A549 (cell line): ENCODE measurements around the gene UBA3.

Experiments
- EHF ChIP-seq: fragments of 250-450 bp; sonication (Bioruptor Pico); IDR thresholded peaks from 2 replicates; pipeline ENCODE4 v1.5.0; 2020; ENCODE audit warnings: mild to moderate bottlenecking
- EP300 ChIP-seq, 2 experiments: fragments of >200 bp; sonication (Bioruptor Twin); formaldehyde crosslinking; IDR thresholded peaks; 2 replicates in 1 of 2; 3 replicates in 1 of 2; pipeline ENCODE4 v1.6.1; 2016 to 2017
- JUN ChIP-seq, 2 experiments: fragments of >200 bp; sonication (Bioruptor Twin); formaldehyde crosslinking; IDR thresholded peaks; 2 replicates in 1 of 2; 3 replicates in 1 of 2; pipeline ENCODE4 v1.6.1; 2016 to 2017
- KDM1A ChIP-seq: fragments of 200-600 bp; sonication (generic); IDR thresholded peaks from 2 replicates; pipeline ENCODE4 v1.6.1; 2016; ENCODE audit warnings: low read depth, mild to moderate bottlenecking
- NPAS2 ChIP-seq: fragments of 250-450 bp; sonication (Bioruptor Pico); IDR thresholded peaks from 2 replicates; pipeline ENCODE4 v1.8.0; 2022; ENCODE audit warnings: mild to moderate bottlenecking, moderate library complexity, borderline replicate concordance
- POLR2A ChIP-seq: IDR thresholded peaks from 2 replicates; pipeline ENCODE4 v1.6.1; 2012; ENCODE audit warnings: mild to moderate bottlenecking, low read length
- RAD21 ChIP-seq, 2 experiments: fragments of >200 bp in 1 of 2; sonication (Bioruptor Twin) in 1 of 2; formaldehyde crosslinking in 1 of 2; IDR thresholded peaks in 1 of 2; conservative IDR thresholded peaks in 1 of 2; 2 replicates in 1 of 2; 3 replicates in 1 of 2; pipeline ENCODE4 v1.6.1; 2012 to 2018; ENCODE audit warnings: inconsistent platforms in 1 of 2
- TP53 ChIP-seq: fragments of 250-450 bp; sonication (Bioruptor Pico); IDR thresholded peaks from 2 replicates; pipeline ENCODE4 v1.5.0; 2021; ENCODE audit warnings: mild to moderate bottlenecking, moderate library complexity
- TF ChIP-seq, protein P1 (sequence below): fragments of 450-650 bp; IDR thresholded peaks from 2 replicates; pipeline ENCODE4 v1.6.1; 2014; ENCODE audit warnings: antibody characterized with exemption
- TF ChIP-seq, protein P2 (sequence below): fragments of >200 bp; sonication (Bioruptor Twin); formaldehyde crosslinking; IDR thresholded peaks from 3 replicates; pipeline ENCODE4 v1.5.1; 2016

DNA sequence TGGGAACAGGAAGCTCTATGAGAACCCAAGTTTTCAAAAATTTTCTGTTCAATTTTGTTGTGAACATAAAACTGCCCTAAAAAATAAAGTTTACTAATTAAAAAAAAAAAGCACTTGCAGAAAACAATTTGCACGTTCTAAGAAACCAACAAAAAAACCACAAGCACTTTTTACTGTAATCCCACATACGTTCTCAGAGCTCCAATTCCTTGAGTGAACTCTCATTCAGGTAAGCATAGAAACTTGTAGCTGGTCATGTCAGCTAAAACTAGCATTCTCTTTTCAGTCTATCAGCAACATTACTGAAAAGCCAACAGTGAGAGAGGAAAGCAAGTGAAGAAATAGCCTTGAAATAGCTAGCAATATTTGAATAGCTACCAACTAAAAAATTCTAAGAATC, 16.5 kb downstream of the UBA3 start:
- no peak for TF ChIP-seq JUN (IDR thresholded peaks at IDR 0.05)
- no peak for TF ChIP-seq NPAS2 (CRISPR knock-in tag)
- TF ChIP-seq, protein P1, sequence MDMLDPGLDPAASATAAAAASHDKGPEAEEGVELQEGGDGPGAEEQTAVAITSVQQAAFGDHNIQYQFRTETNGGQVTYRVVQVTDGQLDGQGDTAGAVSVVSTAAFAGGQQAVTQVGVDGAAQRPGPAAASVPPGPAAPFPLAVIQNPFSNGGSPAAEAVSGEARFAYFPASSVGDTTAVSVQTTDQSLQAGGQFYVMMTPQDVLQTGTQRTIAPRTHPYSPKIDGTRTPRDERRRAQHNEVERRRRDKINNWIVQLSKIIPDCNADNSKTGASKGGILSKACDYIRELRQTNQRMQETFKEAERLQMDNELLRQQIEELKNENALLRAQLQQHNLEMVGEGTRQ = no peak
- no peak for TF ChIP-seq EP300 (IDR thresholded peaks at IDR 0.05)
- TF ChIP-seq, protein P2, sequence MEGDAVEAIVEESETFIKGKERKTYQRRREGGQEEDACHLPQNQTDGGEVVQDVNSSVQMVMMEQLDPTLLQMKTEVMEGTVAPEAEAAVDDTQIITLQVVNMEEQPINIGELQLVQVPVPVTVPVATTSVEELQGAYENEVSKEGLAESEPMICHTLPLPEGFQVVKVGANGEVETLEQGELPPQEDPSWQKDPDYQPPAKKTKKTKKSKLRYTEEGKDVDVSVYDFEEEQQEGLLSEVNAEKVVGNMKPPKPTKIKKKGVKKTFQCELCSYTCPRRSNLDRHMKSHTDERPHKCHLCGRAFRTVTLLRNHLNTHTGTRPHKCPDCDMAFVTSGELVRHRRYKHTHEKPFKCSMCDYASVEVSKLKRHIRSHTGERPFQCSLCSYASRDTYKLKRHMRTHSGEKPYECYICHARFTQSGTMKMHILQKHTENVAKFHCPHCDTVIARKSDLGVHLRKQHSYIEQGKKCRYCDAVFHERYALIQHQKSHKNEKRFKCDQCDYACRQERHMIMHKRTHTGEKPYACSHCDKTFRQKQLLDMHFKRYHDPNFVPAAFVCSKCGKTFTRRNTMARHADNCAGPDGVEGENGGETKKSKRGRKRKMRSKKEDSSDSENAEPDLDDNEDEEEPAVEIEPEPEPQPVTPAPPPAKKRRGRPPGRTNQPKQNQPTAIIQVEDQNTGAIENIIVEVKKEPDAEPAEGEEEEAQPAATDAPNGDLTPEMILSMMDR = no peak
- no peak for TF ChIP-seq EHF (CRISPR knock-in tag)
- no peak for TF ChIP-seq TP53 (CRISPR knock-in tag)
- no peak for TF ChIP-seq KDM1A
- no peak for TF ChIP-seq POLR2A
- TF ChIP-seq RAD21 (conservative IDR thresholded peaks at IDR 0.05 in 1 of 2, IDR thresholded peaks at IDR 0.05 in 1 of 2) = no peak
